ENCODE data around the gene DMD.
"Not testable (repeated sequence)": the region's sequence is repeated elsewhere in the genome, so short reads cannot be mapped to it uniquely, and the experiment has no call there.

The DMD gene

DNA sequence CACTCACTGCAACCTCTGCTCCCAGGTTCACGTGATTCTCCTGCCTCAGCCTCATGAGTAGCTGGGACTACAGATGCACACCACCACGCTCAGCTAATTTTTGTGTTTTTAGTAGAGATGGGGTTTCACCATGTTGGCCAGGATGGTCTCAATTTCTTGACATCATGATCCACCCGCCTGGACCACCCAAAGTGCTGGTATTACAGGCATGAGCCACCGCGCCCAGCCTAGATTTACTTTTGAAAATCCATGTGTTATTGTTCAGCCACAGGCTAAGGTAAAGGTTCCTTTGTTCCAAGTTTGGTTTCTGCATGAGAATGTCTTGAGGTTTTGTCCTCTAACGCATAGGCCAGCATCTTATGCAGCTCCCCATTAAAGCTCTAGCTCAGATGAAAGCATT is 371.6 kb downstream of the DMD start:
- DNase-seq = no peak

- no peak for DNase-seq
Observed at GRCh38 chrX:32825009-32825408, 386.3 kb downstream of the DMD start.

DNA sequence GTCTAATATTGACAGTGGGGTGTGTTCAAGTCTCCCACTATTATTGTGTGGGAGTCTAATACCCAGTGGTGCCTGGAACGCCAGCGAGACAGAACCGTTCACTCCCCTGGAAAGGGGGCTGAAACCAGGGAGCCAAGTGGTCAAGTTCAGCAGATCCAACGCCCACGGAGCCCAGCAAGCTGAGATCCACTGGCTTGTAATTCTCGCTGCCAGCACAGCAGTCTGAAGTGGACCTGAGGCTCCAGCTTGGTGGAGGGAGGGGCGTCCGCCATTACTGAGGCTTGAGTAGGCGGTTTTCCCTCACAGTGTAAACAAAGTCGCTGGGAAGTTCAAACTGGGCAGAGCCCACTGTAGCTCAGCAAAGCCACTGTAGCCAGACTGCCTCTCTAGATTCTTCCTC is 407.3 kb downstream of the DMD start:
- DNase-seq = no peak

GRCh38 chrX:32798990-32799389 is 412.4 kb downstream of the DMD start:
- no peak for DNase-seq

GRCh38 chrX:32788936-32789335 is 422.4 kb downstream of the DMD start:
- no peak for DNase-seq

- DNase-seq = no peak
Observed at GRCh38 chrX:32780109-32780508, 431.2 kb downstream of the DMD start.

GRCh38 chrX:32778965-32779364 is 432.4 kb downstream of the DMD start:
- no peak for DNase-seq

- no peak for DNase-seq
Observed at GRCh38 chrX:32774966-32775365, 436.4 kb downstream of the DMD start.

DNA sequence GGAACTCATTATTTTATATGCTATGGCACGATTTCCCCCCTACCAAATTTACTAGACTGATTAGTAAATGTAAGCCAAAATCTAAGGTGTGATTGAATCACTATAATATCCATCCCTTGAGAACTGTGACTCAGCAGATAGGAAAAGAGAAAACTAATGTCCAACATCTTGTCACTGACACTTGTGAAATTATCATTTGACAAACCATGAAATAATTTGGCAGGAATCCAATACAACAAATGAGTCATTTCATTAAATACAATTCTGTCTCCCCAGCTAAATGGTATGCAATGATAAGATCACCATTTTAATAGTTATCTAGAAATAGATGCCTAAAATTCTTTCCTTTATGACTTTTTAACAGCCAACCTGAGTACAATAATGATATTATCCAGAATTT is 462.3 kb downstream of the DMD start:
- DNase-seq = no peak

GRCh38 chrX:32745323-32745722 is 466.0 kb downstream of the DMD start:
- no peak for DNase-seq

GRCh38 chrX:32744921-32745320 is 466.4 kb downstream of the DMD start:
- DNase-seq = no peak

GRCh38 chrX:32741910-32742309 is 469.4 kb downstream of the DMD start:
- no peak for DNase-seq

DNA sequence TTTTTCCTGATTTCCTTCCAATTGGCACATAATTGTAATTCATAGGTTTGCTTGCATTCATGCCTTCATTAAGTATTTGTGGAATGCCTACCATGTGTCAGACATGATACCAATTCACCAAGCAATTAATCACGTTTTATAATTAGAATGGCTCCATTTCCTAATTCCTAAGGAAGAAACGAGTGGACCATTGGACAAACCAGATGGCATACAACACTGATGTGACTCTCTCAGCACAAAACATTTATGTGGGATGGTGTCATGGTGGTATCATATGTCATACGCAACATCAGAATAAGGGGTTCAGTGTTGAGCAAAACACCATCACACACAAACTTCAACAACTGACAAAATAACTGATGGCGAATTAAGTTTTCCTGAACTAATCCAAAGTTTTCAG is 502.8 kb downstream of the DMD start:
- no peak for DNase-seq

DNA sequence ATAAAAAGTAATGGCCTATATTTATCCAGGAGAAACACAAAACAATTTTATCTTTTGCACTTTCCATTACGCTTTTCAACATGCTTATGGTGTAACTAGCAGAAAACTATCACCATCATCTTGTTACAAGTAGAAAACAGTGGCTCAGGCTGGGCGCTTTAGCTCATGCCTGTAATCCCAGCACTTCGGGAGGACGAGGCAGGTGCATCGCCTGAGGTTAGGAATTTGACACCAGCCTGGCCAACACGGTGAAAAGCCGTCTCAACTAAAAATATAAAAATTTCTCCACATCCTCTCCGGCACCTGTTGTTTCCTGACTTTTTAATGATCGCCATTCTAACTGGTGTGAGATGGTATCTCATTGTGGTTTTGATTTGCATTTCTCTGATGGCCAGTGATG is 506.0 kb downstream of the DMD start:
- DNase-seq = not testable (repeated sequence)

DNA sequence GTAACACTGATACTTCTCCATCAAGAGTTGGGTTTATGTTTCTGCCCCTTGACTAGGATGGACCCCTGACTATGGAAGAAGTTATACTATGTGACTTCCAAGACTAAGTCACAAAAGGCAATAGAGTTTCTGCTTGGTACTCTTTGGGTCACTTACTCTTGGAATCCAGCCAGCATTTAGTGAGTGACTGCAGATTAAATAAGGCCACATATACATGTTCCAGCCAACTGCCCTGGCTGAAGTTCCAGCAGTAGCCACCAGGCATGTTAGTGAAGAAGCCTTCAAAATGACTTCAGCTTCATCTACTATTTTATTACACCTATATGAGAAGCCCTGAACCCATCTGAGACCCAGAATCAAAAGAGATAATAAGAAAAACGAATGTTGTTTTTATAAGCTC is 524.0 kb downstream of the DMD start:
- DNase-seq = no peak

DNA sequence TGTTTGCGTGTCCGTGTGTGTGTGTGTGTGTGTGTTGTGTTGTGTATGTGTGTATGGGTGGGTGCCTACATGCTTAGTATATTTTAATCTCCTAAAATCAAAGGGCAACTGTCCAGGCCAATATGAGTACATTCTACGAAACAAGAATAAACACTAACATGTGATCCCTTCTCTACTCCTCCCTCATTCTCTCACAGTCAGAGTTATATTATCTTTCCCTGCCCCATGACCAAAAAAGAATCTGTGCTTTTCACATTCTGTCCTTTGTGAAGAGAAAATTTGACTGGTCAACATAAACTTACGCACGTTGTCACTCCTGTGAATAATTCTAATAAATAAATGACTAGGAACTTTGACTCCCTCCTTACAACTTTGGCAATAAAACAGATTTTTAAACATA is 532.9 kb downstream of the DMD start:
- no peak for DNase-seq

DNA sequence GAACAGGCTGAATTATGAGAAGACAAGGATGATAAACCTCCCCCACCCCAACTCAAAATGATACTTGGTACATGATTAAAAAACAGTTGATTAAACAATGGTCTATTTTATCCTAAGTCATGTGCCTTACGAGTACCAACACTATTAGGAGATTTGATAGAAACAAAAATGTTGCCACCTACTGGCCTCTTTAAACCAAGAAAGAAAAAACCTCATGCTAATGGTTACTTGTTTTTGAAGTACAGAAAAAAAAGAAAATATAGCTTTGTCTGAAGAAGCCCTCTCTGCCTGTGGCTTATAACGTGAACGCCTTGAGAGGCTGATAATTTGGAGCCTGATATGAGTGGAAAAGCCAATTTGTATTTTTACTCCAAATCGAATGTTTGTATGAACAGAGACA is 538.2 kb downstream of the DMD start:
- DNase-seq = no peak

DNA sequence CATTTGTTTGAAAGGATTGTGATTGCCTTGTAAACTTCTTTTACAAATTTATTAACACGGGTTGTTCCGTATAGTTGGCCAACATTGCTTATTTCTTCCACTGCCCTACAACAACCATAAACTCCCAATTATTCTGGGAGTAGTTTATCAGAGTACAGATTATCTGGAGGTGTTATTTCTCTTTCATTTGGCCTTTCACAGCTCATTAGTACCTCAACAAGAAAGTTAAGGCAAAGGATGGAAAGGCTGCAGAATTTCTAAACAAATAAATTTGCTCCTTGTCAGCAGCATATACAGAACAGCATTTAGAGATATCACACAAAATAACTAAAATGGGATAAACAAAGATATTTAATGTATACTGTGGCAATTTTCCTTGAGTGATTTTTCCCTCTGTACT is 548.8 kb downstream of the DMD start:
- DNase-seq = no peak

DNA sequence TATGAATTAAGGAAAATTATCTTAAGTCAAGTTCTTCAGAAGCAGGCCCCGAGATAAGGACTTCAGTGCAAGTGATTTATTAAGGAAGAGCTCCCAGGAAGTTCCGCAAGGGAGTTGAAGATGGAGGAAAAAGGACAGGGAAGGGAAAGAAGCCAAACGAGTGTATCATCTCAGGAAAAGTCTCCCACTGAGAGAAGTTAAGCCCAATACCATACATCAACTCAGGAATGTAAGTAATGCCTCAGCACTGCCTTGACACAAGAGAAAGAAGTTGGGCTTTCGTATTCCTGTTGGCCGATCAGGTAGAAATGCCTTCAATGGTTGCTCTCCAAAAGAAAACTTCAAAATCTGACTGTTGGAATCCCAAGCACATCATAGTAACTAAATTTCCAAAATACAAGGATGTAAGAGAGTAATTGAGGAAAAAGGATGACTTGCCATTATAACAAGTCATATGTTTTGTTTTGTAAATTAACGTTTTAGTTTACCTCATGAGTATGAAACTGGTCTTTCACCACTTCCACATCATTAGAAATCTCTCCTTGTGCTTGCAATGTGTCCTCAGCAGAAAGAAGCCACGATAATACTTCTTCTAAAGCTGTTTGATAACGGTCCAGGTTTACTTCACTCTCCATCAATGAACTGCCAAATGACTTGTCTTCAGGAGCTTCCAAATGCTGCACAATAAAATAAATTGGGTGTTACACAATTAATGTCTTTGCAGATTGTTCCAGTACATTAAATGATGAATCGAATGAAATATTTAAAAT is 566.7 kb downstream of the DMD start:
- no peak for DNase-seq

DNA sequence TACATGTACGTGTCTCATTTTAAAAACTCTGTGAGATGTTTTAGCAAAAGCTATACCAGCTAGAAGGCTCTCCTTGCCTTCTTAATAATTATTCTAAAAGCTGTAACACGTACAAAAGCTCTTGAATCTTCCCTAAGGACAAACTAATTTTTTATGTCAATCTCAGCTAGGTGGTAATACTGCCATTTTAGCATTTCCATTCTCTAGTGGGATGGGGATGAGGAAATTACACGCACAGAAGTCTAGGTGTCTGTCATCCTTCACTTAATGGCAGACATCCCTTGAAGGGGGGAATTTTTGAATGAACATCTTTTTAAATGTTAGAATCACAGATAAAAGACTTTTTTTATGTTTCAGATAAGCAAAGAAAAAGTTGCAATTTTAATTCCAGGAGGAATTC is 569.1 kb downstream of the DMD start:
- no peak for DNase-seq

GRCh38 chrX:32618154-32618553 is 593.2 kb downstream of the DMD start:
- DNase-seq = no peak

DNA sequence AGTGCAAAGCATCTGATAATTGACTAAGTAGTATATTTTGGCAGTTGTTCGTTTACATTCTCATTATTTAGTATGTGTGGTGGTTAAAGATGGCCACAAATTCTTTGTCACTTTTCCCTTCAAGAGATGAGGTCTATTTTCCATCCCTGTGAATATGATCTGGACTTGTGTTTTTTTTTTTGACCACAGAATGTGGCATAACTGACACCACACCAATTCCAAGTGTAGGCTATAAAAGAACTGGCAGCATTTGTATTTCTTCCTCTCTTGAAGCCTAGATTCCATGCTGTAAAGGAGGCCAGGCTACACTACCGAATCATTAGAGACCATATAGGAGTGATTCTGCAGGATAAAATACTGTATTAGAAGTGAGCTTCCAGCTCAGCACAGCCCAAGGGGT is 596.6 kb downstream of the DMD start:
- DNase-seq = no peak

DNA sequence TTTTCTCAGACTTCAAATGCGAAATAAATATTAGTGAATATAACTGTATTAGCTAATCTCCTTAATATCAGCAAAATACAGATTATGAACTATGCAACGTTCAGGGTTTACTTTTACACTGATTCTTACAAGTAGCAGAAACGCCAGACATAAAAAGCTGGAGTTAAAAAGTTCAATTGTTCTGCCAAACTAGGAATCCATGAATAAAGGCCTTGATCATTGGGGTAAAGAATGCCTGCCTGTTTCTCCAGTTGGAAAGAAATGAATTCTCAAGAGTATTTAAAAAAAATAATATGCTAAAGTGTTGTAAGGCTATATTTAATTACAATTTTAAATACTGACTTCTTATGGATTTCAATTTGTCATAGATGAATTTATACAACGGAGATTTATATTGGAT is 612.2 kb downstream of the DMD start:
- DNase-seq = no peak

- no peak for DNase-seq
Observed at GRCh38 chrX:32598707-32599106, 612.6 kb downstream of the DMD start.

DNA sequence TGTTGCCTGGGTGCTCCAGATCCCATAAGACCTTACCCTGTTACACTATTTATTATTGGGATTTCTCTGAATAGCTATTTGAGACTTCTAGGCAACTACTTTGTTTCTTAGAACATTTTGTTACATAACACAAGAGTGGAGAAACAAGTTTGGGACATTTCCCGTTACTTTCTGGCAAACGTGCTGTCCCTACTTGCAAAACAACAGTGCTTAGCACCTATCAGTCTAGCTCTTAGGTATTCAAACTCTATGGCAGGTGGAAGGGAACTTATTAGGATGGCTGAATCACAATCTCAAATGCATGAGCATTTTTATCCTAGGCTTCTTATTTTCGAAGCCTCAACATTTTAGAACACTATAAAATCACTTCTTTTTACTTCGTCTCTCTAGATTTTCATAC is 613.6 kb downstream of the DMD start:
- no peak for DNase-seq

DNA sequence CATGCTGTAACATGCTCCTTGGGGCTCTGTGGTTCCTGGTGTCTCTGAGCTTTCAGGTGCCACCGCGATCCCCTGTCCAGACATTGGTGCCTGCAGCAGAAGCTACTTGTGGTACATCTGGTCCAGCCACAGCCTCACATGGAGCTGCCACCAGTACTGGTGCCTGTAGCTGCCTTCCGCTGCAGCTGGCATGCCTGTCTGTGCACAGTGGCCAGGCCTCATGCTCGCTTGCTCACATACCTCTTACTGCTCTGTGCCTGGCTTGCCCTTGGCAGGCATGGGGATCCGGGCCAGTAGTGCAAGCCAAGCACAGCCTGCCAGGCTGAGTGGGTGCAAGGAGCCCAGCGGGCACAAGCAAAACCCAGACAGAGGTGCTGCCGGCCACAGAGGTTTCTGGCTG is 618.6 kb downstream of the DMD start:
- DNase-seq = no peak

All from stimulated activated CD4-positive, alpha-beta T cell treated with anti-CD3 and anti-CD28 coated beads, Interleukin-4, amount 100 ng/mL, for 24 hours (primary cell).